Uterus (tissue), 4 donors: ENCODE measurements around the gene CFAP161. TPM values are rescaled to one million over a fixed set of nuclear protein-coding genes. Genes with fewer than 3 reads are reported as not detected.
"Not testable (repeated sequence)": the region's sequence is repeated elsewhere in the genome, so short reads cannot be mapped to it uniquely, and the experiment has no call there.

ENCODE experiments used
- DNase-seq, 2 donors: peaks; one replicate each; pipeline ENCODE4 v3.0.0-alpha.2; 2019 to 2020
- H3K27ac ChIP-seq, 2 donors: fragments of 200-600 bp; sonication (generic); 1 replicate in 1 of 2; 2 replicates in 1 of 2; pipeline ENCODE4 v1.5.1; 2016 to 2018
- H3K27me3 ChIP-seq, 2 donors: fragments of 200-600 bp; sonication (generic); one replicate each; pipeline ENCODE4 v1.5.1; 2018 to 2019; ENCODE audit warnings: control low read depth in 1 of 2
- H3K36me3 ChIP-seq, 2 donors: fragments of 200-600 bp; sonication (generic); one replicate each; pipeline ENCODE4 v1.5.1; 2019; ENCODE audit warnings: control low read depth in 1 of 2
- H3K4me1 ChIP-seq, 2 donors: fragments of 200-600 bp; sonication (generic); one replicate each; pipeline ENCODE4 v1.5.1; 2018 to 2019; ENCODE audit warnings: control low read depth in 1 of 2
- H3K4me3 ChIP-seq, 2 donors: fragments of 200-600 bp; sonication (generic); 1 replicate in 1 of 2; 2 replicates in 1 of 2; pipeline ENCODE4 v1.5.1; 2018 to 2019; ENCODE audit warnings: mild to moderate bottlenecking in 1 of 2
- H3K9me3 ChIP-seq, 2 donors: fragments of 200-600 bp; sonication (generic); one replicate each; pipeline ENCODE4 v1.5.1; 2019; ENCODE audit warnings: control low read depth in 1 of 2
- POLR2A ChIP-seq, 2 donors: fragments of 450-650 bp; IDR thresholded peaks; one replicate each; pipeline ENCODE4 v1.6.1; 2016; ENCODE audit warnings: antibody characterized with exemption in 2 of 2, mild to moderate bottlenecking in 1 of 2, moderate library complexity in 1 of 2
- intact Hi-C: fragments of 100-400 bp; cut with DNase I; formaldehyde crosslinking; loops from one replicate; pipeline ENCODE4 v1.15.1; 2023; ENCODE audit warnings: low total_unique reads
- total RNA-seq, 4 donors: library from RNA; depleted of rRNA in 3 of 4; stranded (reverse); fragments of >200 nt in 3 of 4; gene quantifications; one replicate each; pipeline versions ENCODE4 v1.1.0 to v1.2.4, GENCODE V29; 2014 to 2023
- TF ChIP-seq, protein P1 (sequence below), 4 experiments: fragments of 200-600 bp in 2 of 4; fragments of 450-650 bp in 2 of 4; sonication (generic) in 2 of 4; IDR thresholded peaks; one replicate each; pipeline ENCODE4 v1.5.1; 2016 to 2019; ENCODE audit warnings: antibody characterized with exemption in 4 of 4, mild to moderate bottlenecking in 2 of 4, moderate library complexity in 1 of 4
- donor health status: DM: yes; HTN: yes; CAD: no.

CFAP161 gene
- total RNA-seq, 4 donors from 2014 or later: 2.8 to 3.3 TPM; not detected in 2

- Histone ChIP-seq H3K4me1 (no peaks in the 10 kb centered on the region), H3K4me3 (no peak overlapping the region), H3K36me3 (no peaks in the 10 kb centered on the region), H3K27ac (no peak overlapping the region), H3K9me3 (no peaks in the 10 kb centered on the region), H3K27me3 (peaks cover 0 to 6% of the 10 kb centered on the region in 2 donors)
- DNase-seq: no peak
- intact Hi-C loops: no loop called here
- no peak for TF ChIP-seq POLR2A (IDR thresholded peaks at IDR 0.05)
- TF ChIP-seq, protein P1, sequence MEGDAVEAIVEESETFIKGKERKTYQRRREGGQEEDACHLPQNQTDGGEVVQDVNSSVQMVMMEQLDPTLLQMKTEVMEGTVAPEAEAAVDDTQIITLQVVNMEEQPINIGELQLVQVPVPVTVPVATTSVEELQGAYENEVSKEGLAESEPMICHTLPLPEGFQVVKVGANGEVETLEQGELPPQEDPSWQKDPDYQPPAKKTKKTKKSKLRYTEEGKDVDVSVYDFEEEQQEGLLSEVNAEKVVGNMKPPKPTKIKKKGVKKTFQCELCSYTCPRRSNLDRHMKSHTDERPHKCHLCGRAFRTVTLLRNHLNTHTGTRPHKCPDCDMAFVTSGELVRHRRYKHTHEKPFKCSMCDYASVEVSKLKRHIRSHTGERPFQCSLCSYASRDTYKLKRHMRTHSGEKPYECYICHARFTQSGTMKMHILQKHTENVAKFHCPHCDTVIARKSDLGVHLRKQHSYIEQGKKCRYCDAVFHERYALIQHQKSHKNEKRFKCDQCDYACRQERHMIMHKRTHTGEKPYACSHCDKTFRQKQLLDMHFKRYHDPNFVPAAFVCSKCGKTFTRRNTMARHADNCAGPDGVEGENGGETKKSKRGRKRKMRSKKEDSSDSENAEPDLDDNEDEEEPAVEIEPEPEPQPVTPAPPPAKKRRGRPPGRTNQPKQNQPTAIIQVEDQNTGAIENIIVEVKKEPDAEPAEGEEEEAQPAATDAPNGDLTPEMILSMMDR (IDR thresholded peaks at IDR 0.05): no peak
These were observed 15.7 kb upstream of the CFAP161 start for GRCh38 chr15:81118361-81118760.

- DNase-seq: no peak
- no peaks in the 10 kb centered on the region for H3K36me3 ChIP-seq
- no peak overlapping the region for H3K27ac ChIP-seq
- intact Hi-C loops: no loop called here
- H3K9me3 ChIP-seq: no peaks in the 10 kb centered on the region
- H3K4me1 ChIP-seq: no peaks in the 10 kb centered on the region
- peaks cover 0 to 7% of the 10 kb centered on the region in 2 donors for H3K27me3 ChIP-seq
- H3K4me3 ChIP-seq: no peak overlapping the region
- no peak for TF ChIP-seq POLR2A (IDR thresholded peaks at IDR 0.05)
- TF ChIP-seq, protein P1 (IDR thresholded peaks at IDR 0.05): no peak
These were observed 14.0 kb upstream of the CFAP161 start for GRCh38 chr15:81120069-81120468.

GRCh38 chr15:81126892-81127291, 7.2 kb upstream of the CFAP161 start:
- TF ChIP-seq POLR2A (IDR thresholded peaks at IDR 0.05): no peak
- TF ChIP-seq, protein P1 (IDR thresholded peaks at IDR 0.05): no peak
- H3K9me3 ChIP-seq: no peaks in the 10 kb centered on the region
- no peaks in the 10 kb centered on the region for H3K36me3 ChIP-seq
- no peak overlapping the region for H3K27ac ChIP-seq
- H3K4me3 ChIP-seq: no peak overlapping the region
- H3K27me3 ChIP-seq: peaks cover 0 to 7% of the 10 kb centered on the region in 2 donors
- no peak for DNase-seq
- intact Hi-C loops: no loop called here
- H3K4me1 ChIP-seq: no peaks in the 10 kb centered on the region

DNA sequence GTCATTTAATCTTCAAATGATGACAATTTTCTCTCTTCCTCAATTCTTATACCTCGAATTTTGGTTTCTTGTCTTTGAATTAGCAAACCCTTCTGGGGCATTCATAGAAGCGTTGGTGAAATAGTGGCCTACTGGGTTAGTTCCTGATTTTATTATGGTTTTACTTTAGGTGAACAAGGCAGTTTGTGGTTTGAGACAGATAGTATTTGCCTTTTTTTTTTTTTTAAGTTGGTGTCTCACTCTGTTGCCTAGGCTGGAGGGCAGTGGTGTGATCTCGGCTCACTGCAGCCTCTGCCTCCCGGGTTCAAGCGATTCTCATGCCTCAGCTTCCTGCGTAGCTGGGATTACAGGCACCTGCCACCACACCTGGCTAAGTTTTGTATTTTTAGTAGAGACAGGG, 7.4 kb downstream of the CFAP161 start:
- H3K4me1 ChIP-seq, H3K4me3 ChIP-seq, H3K27ac ChIP-seq, intact Hi-C loops, H3K27me3 ChIP-seq, DNase-seq, H3K36me3 ChIP-seq, H3K9me3 ChIP-seq: not testable (repeated sequence)

DNA sequence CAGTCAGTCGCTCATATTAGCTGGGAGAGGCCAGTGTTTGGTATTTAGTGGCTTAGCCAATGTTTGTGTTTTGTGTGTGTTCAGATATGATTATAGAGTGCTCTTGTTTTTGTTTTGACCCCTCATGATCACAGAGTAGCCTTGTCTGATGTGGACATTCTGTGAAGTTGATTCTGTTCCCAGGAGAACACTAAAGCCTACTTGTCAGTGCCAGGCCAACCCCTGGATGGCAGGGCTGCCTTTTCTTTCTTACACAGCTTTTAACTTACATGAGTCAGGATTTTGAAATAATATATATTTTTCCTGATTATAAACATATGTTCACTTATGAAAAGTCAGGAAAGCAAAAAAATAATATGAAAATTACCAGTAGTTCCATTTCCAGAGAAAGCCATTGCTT, 11.9 kb downstream of the CFAP161 start:
- H3K4me3 ChIP-seq: no peak overlapping the region
- H3K9me3 ChIP-seq: no peaks in the 10 kb centered on the region
- DNase-seq: no peak
- no peak for TF ChIP-seq POLR2A (IDR thresholded peaks at IDR 0.05)
- TF ChIP-seq, protein P1 (IDR thresholded peaks at IDR 0.05): no peak
- H3K27me3 ChIP-seq: no peaks in the 10 kb centered on the region
- intact Hi-C loops: no loop called here
- H3K4me1 ChIP-seq: no peaks in the 10 kb centered on the region
- H3K27ac ChIP-seq: no peak overlapping the region
- no peaks in the 10 kb centered on the region for H3K36me3 ChIP-seq

DNA sequence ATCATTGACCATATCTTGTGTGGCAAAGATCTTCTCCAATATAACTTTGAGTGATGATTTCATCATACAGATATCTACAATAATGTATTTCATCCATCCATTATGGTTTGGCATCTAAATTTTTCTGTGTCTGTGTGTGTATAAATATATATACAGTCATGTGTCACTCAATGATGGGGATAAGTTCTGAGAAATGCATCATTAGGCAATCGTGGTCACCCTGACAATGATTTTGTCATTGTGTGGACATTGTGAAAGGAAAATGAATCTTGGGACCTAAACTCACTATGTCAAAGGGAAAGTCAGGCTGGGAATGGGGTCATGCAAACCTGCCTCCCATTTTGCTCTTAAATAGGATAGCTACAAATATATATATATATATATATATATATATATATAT, 12.4 kb downstream of the CFAP161 start:
- no peak for DNase-seq
- no peaks in the 10 kb centered on the region for H3K4me1 ChIP-seq
- intact Hi-C loops: no loop called here
- H3K36me3 ChIP-seq: no peaks in the 10 kb centered on the region
- no peaks in the 10 kb centered on the region for H3K9me3 ChIP-seq
- no peaks in the 10 kb centered on the region for H3K27me3 ChIP-seq
- no peak for TF ChIP-seq POLR2A (IDR thresholded peaks at IDR 0.05)
- TF ChIP-seq, protein P1 (IDR thresholded peaks at IDR 0.05): no peak
- H3K4me3 ChIP-seq: no peak overlapping the region
- H3K27ac ChIP-seq: no peak overlapping the region
